ENCODE data around the gene GAB3. TPM values are rescaled to one million over a fixed set of nuclear protein-coding genes. Genes with fewer than 3 reads are reported as not detected.

Gene GAB3
- total RNA-seq, 4 donors from 2014 or later, result 3.9 to 7.3 (median 5.2) TPM

DNA sequence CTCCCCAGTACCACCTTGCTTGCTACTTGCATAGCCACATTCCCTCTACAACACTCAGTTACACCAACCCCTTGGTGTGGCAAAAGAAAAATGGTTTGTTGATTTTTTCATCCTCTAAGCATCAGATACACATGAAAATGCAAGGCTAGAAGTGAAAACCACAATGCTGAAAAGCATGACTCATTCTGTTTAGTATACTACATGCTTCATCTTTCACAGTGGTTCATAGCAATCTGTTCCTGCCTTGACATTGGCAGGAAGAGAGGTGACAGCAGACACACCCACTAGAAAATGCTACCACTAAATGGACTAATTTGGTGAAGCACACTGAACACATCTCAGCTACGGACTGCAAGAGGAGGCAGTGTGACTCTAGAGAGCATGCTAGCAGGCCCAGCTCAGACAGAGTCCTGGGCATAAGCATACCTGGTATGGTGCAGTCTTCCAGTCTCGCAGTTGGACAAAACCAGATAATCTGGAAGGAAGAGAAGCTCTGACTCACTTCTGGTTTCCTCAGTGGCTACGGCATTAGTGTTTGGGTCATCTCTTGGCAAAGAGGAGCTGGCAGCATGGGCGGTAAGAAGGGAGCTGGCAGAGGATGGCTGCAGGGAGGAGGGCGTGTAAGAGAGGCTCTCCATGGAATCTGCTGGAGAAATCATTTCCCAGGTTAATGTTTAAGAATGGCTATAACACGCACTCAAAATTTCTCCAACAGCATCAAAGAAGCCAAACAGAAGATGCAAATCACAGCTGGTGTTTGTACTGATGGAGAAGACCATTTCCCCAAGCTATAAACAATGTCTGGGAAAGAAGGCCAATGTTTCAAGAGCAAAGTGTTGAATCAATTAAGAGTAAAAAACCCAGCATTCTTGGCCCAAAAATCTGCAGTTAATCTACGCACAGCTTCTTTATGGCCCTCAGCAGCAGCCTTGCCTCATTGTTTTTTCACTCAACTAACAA, 37.8 kb downstream of the GAB3 start:
- H3K27ac ChIP-seq (replicated peaks in 1 of 4), result no peak overlapping the region
- no peak for TF ChIP-seq EP300 (IDR thresholded peaks at IDR 0.05)
- TF ChIP-seq POLR2AphosphoS5 (IDR thresholded peaks at IDR 0.05), result no peak
- no peak for TF ChIP-seq POLR2A (IDR thresholded peaks at IDR 0.05; ENCODE audit: low read depth)
- TF ChIP-seq, protein P1, sequence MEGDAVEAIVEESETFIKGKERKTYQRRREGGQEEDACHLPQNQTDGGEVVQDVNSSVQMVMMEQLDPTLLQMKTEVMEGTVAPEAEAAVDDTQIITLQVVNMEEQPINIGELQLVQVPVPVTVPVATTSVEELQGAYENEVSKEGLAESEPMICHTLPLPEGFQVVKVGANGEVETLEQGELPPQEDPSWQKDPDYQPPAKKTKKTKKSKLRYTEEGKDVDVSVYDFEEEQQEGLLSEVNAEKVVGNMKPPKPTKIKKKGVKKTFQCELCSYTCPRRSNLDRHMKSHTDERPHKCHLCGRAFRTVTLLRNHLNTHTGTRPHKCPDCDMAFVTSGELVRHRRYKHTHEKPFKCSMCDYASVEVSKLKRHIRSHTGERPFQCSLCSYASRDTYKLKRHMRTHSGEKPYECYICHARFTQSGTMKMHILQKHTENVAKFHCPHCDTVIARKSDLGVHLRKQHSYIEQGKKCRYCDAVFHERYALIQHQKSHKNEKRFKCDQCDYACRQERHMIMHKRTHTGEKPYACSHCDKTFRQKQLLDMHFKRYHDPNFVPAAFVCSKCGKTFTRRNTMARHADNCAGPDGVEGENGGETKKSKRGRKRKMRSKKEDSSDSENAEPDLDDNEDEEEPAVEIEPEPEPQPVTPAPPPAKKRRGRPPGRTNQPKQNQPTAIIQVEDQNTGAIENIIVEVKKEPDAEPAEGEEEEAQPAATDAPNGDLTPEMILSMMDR (IDR thresholded peaks at IDR 0.05), result no peak
- 59% methylated on average over 7 of the region's 7 CpGs for WGBS
- no peak for DNase-seq (ENCODE audit: extremely low spot score)
- H3K27me3 ChIP-seq, result no peaks in the 10 kb centered on the region
- peaks cover 0 to 38% (median 10%) of the 10 kb centered on the region in 4 donors for H3K36me3 ChIP-seq
- H3K9me3 ChIP-seq, result no peaks in the 10 kb centered on the region
- no peak overlapping the region for H3K4me3 ChIP-seq
- peaks cover 0 to 17% (median 4%) of the 10 kb centered on the region in 4 donors for H3K4me1 ChIP-seq
- intact Hi-C loops (cut with DNase I), result loop anchor here (5.0 kb wide), 1 partner anchor 34 kb away; no protein-coding TSS in a partner anchor

DNA sequence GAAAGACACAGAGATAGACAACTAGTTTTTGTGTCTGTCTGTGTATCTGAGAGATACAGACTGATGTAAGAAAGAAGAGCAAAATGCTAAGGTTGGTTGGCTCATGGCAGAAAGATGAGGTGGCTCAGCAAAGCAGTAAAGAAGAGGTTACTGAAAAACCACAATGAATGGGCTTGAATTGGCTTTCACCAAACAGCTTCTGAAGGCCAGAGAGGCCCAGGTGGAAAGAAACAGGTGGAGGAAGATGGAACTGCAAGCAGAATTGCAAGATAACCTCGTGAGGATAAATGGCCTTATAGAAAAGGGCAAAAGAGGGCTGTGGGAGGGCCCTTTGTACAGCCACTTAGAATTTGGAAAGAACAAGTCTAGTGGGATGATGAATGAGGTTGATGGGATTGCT, 39.6 kb downstream of the GAB3 start:
- intact Hi-C loops (cut with DNase I), result loop anchor here (5.0 kb wide), 1 partner anchor 36 kb away; no protein-coding TSS in a partner anchor
- Histone ChIP-seq H3K4me3 (no peak overlapping the region), H3K9me3 (no peaks in the 10 kb centered on the region), H3K27ac (replicated peaks in 1 of 4) (no peak overlapping the region), H3K27me3 (no peaks in the 10 kb centered on the region), H3K4me1 (peaks cover 0 to 9% (median 2%) of the 10 kb centered on the region in 4 donors), H3K36me3 (peaks cover 0 to 42% (median 10%) of the 10 kb centered on the region in 4 donors)
- DNase-seq (ENCODE audit: extremely low spot score), result no peak
- TF ChIP-seq, protein P1 (IDR thresholded peaks at IDR 0.05), result no peak
- TF ChIP-seq POLR2A (IDR thresholded peaks at IDR 0.05; ENCODE audit: low read depth) (no peak), POLR2AphosphoS5 (IDR thresholded peaks at IDR 0.05) (no peak), EP300 (IDR thresholded peaks at IDR 0.05) (no peak)
- 56% methylated on average over 1 of the region's 1 CpG for WGBS

DNA sequence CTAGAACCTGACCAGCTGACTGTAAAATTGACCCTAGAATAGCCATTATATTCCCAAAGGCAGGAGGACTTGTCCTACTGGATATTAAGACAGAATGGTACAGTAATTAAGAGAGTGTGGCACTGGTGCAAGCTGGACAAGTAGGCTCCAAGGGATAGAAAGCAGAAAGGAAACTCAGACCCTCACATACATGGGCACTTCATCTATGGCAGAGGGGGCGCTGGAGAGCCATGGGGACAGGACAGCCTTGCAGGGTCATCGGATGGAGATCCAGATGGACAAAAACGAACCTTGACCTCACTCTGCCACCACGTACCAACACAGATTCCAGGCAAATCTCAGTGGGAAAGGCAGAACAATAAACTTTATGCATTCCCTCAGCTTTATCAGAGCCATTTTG, 40.6 kb downstream of the GAB3 start:
- TF ChIP-seq EP300 (IDR thresholded peaks at IDR 0.05) (no peak), POLR2AphosphoS5 (IDR thresholded peaks at IDR 0.05) (no peak), POLR2A (IDR thresholded peaks at IDR 0.05; ENCODE audit: low read depth) (no peak)
- no peaks in the 10 kb centered on the region for H3K27me3 ChIP-seq
- H3K4me1 ChIP-seq, result peaks cover 0 to 9% (median 2%) of the 10 kb centered on the region in 4 donors
- no peak for DNase-seq (ENCODE audit: extremely low spot score)
- H3K27ac ChIP-seq (replicated peaks in 1 of 4), result no peak overlapping the region
- H3K9me3 ChIP-seq, result no peaks in the 10 kb centered on the region
- WGBS, result 51% methylated on average over 4 of the region's 4 CpGs
- peaks cover 0 to 37% (median 10%) of the 10 kb centered on the region in 4 donors for H3K36me3 ChIP-seq
- intact Hi-C loops (cut with DNase I), result loop anchor here (5.0 kb wide), 1 partner anchor 37 kb away; no protein-coding TSS in a partner anchor
- H3K4me3 ChIP-seq, result no peak overlapping the region

DNA sequence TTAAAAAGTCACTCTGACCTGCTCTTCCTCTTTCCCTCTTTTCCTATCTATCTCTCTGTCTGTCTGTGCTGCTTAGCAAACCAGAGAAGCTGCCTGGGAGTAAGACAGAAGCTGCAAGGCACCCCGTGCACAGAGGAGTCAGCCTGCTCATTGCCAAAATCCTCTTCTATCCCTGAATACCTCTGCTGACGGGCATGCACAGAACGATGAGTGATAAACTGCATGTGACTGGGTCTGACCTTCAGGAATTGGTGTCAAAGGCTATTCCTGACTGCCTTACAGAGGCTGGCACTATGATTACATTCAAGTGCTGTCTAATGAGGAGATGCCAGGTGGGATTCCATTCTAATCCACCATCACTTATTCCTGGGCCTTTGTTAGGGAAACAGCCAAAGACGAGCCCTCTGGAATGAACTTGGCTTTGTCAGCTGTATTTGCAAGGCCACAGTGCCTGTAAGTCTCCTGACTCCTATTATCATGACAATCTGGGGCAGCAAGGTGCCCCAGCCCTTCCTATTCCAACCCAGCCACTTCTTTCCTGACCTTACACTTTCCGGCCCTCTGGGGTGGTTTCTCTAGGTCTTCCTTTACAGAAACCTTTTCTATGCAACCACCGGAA, 52.1 kb downstream of the GAB3 start:
- DNase-seq (ENCODE audit: extremely low spot score), result no peak
- intact Hi-C loops (cut with DNase I), result no loop called here
- H3K36me3 ChIP-seq, result peaks cover 0 to 23% (median 18%) of the 10 kb centered on the region in 4 donors
- no peaks in the 10 kb centered on the region for H3K9me3 ChIP-seq
- peaks cover 0 to 14% (median 4%) of the 10 kb centered on the region in 4 donors for H3K4me1 ChIP-seq
- no peak overlapping the region for H3K4me3 ChIP-seq
- 75% methylated on average over 6 of the region's 6 CpGs for WGBS
- H3K27ac ChIP-seq (replicated peaks in 1 of 4), result no peak overlapping the region
- H3K27me3 ChIP-seq, result no peaks in the 10 kb centered on the region
- no peak for TF ChIP-seq POLR2AphosphoS5 (IDR thresholded peaks at IDR 0.05)

DNA sequence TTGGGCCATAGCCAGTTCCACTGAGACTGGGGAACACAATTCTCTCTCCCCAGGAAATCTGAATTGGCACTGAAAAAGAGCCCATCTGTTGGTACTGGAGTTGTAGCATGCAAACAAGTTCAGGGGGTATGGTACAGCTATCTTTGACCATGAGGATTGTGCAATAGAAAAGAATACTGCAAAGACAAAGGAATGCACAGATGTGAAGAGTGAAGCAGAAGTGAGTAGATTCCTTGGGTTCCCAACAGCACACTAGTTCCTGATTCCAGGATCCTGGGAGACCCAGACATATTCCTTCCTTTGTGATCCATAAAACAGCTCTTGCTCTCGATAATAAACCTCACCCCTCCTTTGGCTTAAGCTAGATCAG, 54.2 kb downstream of the GAB3 start:
- no peak for TF ChIP-seq POLR2A (IDR thresholded peaks at IDR 0.05; ENCODE audit: low read depth)
- TF ChIP-seq, protein P1 (IDR thresholded peaks at IDR 0.05), result no peak
- TF ChIP-seq EP300 (IDR thresholded peaks at IDR 0.05), result no peak
- no peak for TF ChIP-seq POLR2AphosphoS5 (IDR thresholded peaks at IDR 0.05)
- Histone ChIP-seq H3K4me3 (no peak overlapping the region), H3K27me3 (no peaks in the 10 kb centered on the region), H3K9me3 (no peaks in the 10 kb centered on the region), H3K4me1 (peaks cover 0 to 14% (median 4%) of the 10 kb centered on the region in 4 donors), H3K27ac (replicated peaks in 1 of 4) (no peak overlapping the region), H3K36me3 (peaks cover 0 to 23% (median 18%) of the 10 kb centered on the region in 4 donors)
- 38% methylated on average over 1 of the region's 1 CpG for WGBS
- no peak for DNase-seq (ENCODE audit: extremely low spot score)
- intact Hi-C loops (cut with DNase I), result no loop called here
